Hippocampal formation (tissue), 2 donors: ENCODE measurements around the gene FSTL5.

Source experiments
- DNase-seq, 2 donors: peaks; one replicate each; lab custom pipeline; 2025; lab: John Stamatoyannopoulos, UW

Gene FSTL5

DNA sequence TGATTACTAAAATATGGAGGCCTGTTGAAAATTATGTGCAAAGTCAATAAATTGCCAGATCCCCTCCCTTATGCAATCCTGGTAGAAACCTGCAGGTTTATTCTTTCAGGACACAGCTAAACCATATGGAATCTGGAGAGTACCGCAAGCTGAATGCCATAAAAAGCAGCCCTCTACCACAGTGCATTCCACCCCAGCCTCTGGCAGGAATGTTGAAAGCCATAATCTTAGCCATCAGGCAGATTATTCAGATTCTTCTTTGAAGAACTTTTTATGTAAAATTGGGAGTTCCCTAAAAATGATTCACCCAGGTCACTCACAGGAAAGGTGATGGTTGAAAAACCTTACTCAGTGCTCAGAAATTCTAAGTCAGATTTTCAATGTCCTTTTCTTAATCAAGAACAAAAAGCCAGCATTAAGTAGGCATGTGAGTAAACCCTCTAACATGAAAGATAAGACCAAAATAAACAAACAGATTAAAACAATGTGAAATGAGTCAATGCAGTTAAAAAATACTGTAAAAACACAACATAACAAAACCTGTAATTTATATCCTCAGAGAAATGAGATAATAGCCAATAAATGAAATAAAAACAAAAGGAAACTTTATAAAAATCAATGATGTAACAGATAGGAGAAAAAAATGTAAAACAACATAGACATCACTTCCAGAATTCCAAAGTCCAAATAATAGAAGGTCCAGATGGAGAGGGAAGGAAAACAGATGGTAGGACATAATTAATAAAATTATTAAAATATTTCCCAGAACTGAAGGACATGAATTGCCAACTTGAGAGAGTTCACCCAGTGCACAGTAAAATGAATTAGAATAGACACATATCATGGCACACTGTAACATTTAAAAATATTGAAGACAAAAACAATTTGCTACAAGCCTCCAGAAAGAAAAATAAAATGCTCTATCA is 226.9 kb downstream of the FSTL5 start:
- no peak for DNase-seq

DNA sequence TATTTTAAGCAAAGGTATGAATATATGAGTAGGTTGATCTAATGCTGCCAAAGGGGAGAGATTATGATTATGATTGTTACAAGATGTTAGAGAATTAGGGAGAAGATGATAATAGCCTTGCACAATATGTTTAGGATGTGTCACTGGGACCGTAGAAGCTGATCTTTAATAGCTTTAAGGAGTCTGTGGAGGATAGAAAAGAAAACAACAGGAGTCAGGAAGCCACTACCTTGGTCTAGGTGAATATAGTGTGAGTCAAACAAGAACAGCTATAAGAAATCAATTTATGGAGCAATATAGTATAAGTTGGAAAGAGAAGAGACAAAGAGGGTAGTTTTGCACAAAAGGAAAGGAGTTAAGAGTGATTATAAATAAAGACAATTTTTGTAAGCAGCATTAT is 232.7 kb downstream of the FSTL5 start:
- no peak for DNase-seq

DNA sequence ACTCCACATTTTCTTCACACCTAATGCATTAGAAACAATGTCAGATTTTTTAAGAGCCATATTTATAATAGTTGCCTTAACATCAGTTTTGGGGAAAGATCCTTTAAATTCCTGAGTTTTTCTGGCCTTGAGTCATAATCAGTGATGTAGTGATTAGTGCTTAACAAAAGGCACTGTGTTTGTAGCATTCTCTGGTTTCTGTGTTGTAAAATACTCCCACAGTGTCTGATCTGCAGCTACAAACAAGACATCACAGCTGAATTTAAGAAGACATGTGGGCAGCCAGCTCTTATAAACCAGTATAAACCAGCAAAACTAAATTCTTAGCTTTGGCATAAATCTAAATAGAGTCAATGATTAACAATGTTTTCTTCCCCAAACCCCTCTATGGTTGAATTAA is 233.8 kb downstream of the FSTL5 start:
- peak in 1 of 2 donors; percentile 74 for DNase-seq

GRCh38 chr4:161926033-161926828 is 237.6 kb downstream of the FSTL5 start:
- peak in 1 of 2 donors; percentile 12 for DNase-seq

GRCh38 chr4:161920304-161921052 is 243.3 kb downstream of the FSTL5 start:
- DNase-seq: no peak

DNA sequence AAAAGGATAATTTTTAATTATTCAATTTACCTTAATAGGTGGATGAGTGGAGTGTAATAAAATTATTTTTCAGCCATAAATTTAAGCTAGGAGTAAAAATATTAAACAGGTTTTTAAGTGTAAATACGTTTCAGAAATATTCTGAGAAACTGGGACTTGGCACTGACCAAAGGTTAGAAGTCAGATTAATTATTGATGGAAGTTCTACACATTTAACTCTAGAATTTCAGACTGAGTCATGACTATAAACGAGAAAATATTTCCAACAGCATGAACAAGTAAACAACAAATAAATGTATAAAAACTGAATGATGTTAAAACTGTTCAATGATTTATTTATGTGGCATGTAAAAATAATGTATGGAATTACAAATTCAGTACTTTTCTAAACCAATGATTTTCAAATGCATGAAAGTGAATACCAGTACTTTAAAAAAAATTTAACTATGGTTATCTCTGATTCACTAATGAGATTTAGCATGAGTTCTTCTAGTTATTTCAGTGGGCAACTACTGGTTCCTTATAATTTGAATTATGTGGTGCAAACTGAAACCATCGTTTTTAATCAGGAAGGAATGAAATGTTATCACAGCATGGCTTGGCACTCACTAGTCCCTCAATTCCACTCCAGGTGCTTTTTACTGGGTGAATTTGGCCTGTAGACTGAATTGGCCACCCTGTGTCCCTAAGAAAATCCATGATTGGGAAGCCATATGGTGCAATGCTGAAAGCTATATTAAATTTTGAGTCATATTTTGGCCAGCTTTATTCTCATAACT is 244.2 kb downstream of the FSTL5 start:
- DNase-seq: no peak

DNA sequence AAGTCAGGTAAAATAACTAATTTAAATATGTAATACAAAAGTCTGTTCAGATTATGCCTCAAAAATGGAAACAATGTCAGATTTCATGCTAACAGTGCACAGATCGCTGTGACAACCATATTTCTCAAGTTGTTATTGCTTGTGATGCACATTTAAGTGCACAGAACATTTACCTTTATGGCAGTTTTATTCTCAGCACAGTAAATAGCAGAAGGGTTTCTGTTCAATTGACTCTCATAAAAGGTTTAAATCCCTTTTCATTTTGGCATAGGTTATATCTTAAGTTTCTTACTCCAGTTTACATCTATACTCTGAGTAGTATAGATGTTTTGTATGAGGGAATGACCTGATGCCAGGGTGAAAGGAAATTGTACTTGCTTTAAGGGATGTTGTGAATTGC is 247.8 kb downstream of the FSTL5 start:
- no peak for DNase-seq

DNA sequence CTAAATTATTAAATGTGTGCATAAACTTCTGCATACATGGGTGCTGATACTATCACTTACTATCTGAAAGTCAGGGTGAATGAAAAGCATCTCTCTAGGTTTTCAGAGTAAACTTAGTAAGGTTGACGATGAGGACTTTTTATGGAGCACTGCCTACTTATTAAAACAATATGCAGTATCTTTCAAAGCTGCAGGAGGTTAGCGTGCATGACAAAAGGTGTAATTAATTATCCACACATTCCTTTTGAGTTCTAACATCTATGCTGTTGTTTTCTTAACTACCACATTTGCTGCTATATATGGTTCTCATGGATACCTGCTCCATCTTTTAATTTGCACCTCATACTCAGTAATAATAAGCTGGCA is 256.2 kb downstream of the FSTL5 start:
- DNase-seq: no peak

DNA sequence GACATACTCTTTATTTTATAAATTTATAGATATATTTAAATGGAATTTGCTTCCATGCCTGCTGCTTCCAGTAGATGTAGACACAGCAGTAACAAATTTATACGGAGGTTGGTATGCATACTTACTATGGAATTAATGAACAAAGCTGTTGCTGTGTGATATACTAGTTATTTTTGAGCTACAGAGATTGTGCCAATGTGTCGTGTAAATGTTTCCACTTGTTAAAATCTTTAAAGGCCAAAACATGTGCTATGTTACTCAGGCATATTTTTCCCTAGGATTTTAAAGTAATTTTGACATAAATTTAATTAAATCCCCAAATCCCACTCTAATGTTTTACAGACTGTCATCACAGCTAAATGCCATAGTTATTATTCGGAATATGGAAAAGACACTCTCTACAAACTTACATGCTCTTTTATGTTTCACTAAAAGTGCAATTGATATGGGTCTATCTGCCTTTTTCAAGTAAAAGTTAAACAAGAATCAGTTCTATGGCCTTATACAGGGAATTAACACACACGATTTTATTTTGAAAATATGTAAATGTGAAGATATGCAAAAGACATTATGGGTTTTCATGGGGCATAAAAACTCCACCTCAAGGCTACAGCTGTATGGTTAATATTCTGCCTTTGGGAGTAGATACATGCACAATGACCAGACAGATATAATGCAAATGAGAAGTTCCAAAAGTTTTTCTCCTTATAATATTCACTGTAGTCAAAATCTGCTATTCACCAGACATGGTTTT is 256.8 kb downstream of the FSTL5 start:
- no peak for DNase-seq

DNA sequence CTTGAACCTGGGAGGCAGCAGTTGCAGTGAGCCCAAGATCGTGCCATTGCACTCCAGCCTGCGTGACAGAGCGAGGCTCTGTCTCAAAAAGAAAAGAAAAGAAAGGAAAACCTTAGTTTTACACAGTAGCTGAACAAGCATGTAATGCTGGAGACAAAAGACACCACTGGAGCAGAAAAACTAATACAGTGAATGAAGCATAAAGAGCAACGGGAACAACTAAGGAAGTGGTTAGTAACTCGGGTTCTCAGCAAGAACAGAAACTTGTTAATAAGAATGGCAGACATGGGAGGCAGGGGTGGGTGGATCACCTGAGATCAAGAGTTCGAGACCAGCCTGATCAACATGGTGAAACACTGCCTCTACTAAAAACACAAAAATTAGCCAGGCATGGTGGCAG is 263.7 kb downstream of the FSTL5 start:
- no peak for DNase-seq

DNA sequence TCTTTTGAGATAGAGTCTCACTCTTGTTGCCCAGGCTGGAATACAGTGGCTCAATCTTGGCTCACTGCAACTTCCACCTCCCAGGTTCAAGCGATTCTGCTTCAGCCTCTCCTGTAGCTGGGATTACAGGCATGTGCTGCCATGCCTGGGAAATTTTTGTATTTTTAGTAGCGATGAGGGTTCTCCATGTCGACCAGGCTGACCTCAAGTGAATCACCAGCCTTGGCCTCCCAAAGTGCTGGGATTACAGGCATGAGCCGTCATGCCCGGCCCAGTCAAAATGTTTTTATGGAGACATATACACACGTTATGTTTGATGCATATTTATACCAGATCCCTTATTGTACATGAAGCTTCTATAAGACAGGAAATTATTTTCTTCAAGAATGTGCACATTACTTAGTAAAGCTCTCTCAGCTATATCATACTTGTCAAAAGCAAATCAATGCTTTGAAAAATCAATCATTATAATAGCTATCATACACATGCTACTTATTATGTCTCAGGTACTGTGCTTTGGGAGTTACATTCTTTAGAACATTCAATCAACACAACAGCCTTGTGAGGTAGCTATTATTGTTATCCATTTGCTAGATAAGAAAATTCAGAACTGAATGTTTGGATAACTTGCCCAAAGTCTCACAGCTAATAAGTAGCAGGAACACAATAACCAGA is 269.2 kb downstream of the FSTL5 start:
- DNase-seq: no peak

DNA sequence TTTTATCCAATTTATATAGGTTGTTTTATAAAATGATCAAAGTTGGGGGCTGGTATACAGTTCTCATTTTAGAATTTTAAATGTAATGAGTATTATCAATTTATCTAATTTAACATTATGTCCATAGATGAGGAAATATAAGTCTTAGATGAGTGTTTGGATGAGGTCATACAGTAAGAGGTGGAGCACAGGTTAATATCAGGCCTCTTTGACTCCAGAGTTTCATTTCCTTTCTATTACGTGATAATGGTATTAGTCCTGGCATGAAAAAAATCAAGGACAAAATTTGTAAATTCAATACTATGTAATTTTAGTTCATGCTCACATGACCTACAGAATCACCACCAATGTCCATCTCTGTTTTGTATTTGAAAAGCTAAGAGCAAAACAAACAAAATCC is 269.8 kb downstream of the FSTL5 start:
- no peak for DNase-seq

- DNase-seq: no peak
These were observed 270.2 kb downstream of the FSTL5 start for GRCh38 chr4:161893566-161893965.

DNA sequence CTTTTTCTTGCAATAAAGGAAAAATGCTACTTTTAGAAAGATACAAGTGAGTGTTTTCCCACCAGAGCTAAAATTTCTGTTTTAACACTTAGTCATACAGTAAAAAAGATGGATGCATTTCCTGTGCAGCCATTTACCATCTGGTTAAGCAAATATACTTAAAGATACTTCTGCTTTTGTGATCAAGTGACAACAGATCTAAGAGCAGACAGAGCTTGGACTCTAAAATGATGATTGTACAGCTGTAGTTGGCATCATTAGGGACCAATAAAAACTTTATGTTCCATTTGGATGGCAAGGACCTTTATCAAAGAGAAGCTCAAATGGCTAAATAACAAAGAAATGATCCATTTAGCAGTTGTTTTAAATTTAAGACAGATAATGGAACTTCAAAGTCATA is 270.8 kb downstream of the FSTL5 start:
- DNase-seq: no peak

- no peak for DNase-seq
These were observed 280.6 kb downstream of the FSTL5 start for GRCh38 chr4:161883157-161883556.

- no peak for DNase-seq
These were observed 282.4 kb downstream of the FSTL5 start for GRCh38 chr4:161881370-161881769.

DNA sequence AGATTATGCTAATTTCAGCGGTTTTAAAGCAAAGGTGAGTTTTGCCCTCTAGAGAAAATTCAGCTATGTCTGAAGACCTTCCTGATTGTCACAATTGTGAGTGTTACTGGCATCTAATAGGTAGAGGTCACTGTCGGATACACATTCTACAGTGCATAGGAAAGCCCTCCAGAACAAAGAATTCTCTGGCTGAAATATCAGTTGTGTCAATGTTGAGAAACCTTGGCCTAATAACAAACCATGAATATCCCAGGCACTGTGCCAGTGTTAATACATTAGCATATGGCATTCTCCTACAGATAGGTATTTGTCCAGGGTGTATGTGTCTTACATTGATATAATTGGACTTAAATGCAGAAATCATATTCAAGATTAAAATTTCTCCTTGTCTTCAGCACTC is 294.3 kb downstream of the FSTL5 start:
- DNase-seq: no peak

GRCh38 chr4:161856711-161857326 is 307.0 kb downstream of the FSTL5 start:
- no peak for DNase-seq

GRCh38 chr4:161850631-161851030 is 313.2 kb downstream of the FSTL5 start:
- no peak for DNase-seq

- DNase-seq: no peak
These were observed 322.0 kb downstream of the FSTL5 start for GRCh38 chr4:161841759-161842158.
